ENCODE results near the gene TNKS1BP1.

TNKS1BP1 gene

DNA sequence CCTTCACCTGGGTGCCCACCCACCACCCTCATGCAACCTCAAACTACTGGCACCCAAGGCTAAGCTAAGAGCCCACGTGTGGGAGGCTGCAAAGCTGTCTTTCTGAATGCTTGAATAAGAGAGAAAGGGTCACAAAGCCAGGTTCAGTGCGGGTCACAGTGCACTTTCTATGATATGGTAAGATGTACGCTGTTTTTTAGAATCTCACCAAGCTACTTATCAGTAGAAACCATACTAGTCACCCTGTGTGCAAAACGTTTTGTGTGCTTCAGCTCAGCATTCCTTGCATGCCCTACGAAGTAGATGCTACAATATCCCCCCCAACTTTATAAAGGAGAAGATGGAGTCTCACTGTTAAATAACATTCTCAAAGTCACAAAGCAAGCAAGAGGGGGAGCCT is 28.3 kb upstream of the TNKS1BP1 start:
- no peaks in the 10 kb centered on the region for H3K4me1 ChIP-seq (ENCODE audit: control insufficient read depth, insufficient read depth, low read length)
- no peak overlapping the region for H3K9ac ChIP-seq (ENCODE audit: low read length)
- no peak overlapping the region for H3K4me3 ChIP-seq (ENCODE audit: low read length)
- no peaks in the 10 kb centered on the region for H3K36me3 ChIP-seq (ENCODE audit: control insufficient read depth, insufficient read depth, low read length)
- H3K27me3 ChIP-seq (ENCODE audit: control insufficient read depth, insufficient read depth, low read length): no peaks in the 10 kb centered on the region
- H3K9me3 ChIP-seq (ENCODE audit: control insufficient read depth, low read length): no peaks in the 10 kb centered on the region

DNA sequence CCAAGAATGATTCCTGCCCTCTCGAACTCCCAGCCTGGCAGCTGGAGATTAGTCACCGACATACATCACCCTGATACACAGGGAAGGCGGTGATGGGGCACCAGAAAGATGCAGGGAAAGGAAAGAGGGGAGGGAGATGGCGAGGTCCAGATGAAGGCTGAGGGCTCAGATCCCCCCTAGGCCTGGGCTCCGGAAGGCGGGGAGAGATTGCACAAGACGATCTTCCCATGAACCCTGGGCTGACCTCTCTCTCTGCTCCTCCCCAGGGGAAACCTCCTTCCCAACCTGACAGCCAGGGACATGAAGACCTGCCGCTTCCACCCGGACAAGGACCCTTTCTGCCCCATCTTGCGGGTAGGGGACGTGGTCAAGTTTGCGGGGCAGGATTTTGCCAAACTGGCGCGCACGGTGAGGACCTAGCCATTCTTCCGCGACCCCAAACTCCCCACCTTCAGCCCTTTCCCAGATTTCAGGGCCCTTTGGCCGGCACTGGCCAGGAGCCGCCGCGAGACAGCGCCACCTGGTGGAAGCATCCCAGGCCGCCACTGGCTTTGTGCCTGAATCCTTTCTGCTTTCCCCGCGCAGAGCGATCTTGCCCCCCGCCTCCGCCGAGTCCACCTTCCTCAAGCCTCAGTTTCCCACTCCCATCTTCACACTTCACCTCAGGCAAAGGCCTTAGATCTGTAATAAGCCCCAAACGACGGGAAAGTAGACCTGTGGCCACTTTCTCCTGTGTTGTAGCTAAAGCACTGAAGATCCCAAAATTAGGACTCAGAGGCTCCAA is 24.9 kb upstream of the TNKS1BP1 start:
- Histone ChIP-seq H3K4me1 (ENCODE audit: control insufficient read depth, insufficient read depth, low read length) (no peaks in the 10 kb centered on the region), H3K4me3 (ENCODE audit: low read length) (no peak overlapping the region), H3K36me3 (ENCODE audit: control insufficient read depth, insufficient read depth, low read length) (no peaks in the 10 kb centered on the region), H3K27me3 (ENCODE audit: control insufficient read depth, insufficient read depth, low read length) (no peaks in the 10 kb centered on the region), H3K9ac (ENCODE audit: low read length) (no peak overlapping the region), H3K9me3 (ENCODE audit: control insufficient read depth, low read length) (no peaks in the 10 kb centered on the region)

DNA sequence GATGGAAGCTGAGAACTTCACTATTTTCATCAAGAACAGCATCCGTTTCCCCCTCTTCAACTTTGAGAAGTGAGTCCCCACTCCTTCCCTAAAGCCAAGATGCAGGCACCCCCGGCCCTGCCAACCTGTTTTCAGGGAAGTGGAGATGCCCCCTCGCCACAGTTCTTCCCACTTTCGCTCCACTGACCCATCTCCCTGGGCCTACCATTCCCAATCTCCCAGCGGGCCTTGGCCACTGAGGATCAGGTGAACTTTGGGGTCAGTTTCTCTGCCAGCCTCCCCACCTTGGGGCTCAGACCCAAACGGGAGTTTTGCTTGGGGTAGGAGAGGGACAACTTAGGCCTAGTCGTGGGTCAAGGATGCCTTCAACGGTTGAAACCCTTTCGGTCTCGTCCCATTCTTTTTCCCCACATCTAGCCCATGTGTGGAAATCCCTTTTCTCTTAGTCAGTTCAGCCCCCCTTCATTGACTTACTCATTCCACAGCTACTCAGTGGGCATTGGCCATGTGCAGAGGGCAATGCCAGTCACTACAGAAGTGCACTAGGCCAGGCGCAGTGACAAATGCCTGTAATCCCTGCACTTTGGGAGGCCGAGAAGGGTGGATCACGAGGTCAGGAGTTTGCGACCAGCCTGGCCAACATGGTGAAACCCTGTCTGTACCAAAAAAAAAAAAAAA is 24.0 kb upstream of the TNKS1BP1 start:
- Histone ChIP-seq H3K9me3 (ENCODE audit: control insufficient read depth, low read length) (no peaks in the 10 kb centered on the region), H3K27me3 (ENCODE audit: control insufficient read depth, insufficient read depth, low read length) (no peaks in the 10 kb centered on the region), H3K36me3 (ENCODE audit: control insufficient read depth, insufficient read depth, low read length) (no peaks in the 10 kb centered on the region), H3K9ac (ENCODE audit: low read length) (no peak overlapping the region), H3K4me1 (ENCODE audit: control insufficient read depth, insufficient read depth, low read length) (no peaks in the 10 kb centered on the region), H3K4me3 (ENCODE audit: low read length) (no peak overlapping the region)

DNA sequence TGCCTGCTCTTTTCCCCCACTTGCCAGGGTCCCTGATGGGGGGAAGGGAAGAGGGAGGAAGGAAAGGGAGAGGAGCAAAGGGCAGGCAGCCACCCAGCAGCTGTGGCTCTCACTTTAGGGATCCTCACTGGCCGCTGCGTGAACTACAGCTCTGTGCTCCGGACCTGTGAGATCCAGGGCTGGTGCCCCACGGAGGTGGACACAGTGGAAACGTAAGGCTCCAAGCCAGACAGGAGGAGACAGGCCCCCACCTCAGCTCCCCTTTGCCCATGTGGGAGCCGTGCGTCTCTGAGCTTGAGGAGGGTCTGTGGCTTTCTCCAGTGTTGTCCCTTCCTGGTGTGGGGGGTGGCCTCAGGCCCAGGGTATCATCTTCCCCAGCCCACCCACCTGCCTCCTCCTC is 23.3 kb upstream of the TNKS1BP1 start:
- Histone ChIP-seq H3K27me3 (ENCODE audit: control insufficient read depth, insufficient read depth, low read length) (no peaks in the 10 kb centered on the region), H3K4me3 (ENCODE audit: low read length) (no peak overlapping the region), H3K36me3 (ENCODE audit: control insufficient read depth, insufficient read depth, low read length) (no peaks in the 10 kb centered on the region), H3K9ac (ENCODE audit: low read length) (no peak overlapping the region), H3K9me3 (ENCODE audit: control insufficient read depth, low read length) (no peaks in the 10 kb centered on the region), H3K4me1 (ENCODE audit: control insufficient read depth, insufficient read depth, low read length) (no peaks in the 10 kb centered on the region)

DNA sequence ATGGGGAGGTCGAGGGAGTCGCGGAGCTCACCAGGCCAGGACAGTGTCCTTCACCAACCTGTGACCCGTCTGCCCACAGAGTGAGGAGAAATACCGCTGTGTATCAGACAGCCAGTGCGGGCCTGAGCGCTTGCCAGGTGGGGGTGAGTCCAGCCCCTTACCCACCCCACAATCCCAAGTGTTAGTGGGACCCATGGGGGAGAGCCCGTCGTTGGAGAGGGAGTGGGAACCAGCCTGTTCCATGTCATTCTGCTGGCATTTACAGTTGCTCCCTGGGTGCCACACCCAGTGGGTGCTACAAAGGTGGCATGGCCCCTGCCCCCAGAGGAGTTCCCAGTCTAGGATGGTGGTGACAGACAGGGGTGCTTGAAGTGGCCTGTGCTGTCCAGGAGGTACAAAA is 22.6 kb upstream of the TNKS1BP1 start:
- Histone ChIP-seq H3K9me3 (ENCODE audit: control insufficient read depth, low read length) (no peaks in the 10 kb centered on the region), H3K9ac (ENCODE audit: low read length) (no peak overlapping the region), H3K4me3 (ENCODE audit: low read length) (no peak overlapping the region), H3K36me3 (ENCODE audit: control insufficient read depth, insufficient read depth, low read length) (no peaks in the 10 kb centered on the region), H3K27me3 (ENCODE audit: control insufficient read depth, insufficient read depth, low read length) (no peaks in the 10 kb centered on the region), H3K4me1 (ENCODE audit: control insufficient read depth, insufficient read depth, low read length) (no peaks in the 10 kb centered on the region)

DNA sequence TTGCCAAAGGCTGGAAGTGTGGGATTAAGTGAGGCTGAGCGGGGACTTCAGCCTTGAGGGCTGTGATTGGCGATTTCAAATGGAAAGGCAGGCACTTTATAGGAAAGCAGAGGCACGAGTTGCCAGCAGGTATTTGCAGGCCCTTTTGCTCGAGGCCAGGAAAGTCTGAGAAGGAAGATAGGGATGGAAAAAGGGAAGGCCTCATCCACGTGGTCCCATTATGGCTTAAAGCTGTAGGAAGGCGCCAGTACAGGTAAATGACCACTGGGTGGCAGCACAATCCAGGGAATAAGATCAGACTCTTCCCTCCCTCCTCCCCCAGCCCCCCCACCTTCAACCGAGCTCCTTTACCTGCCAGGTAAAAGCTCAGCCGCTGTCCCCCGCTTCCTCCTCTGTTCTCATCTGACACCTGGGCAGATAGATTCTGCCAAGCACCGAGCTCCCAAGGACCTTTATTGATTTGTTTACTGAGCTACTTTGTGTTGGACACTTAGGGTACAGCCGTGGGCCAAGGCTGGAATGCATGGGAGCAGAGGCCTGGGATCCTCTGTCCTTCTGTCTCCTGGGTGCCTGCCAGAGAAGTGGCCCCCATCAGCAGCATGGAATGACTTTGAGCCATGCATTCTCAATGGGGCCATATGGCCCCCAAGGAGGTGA is 20.9 kb upstream of the TNKS1BP1 start:
- H3K9me3 ChIP-seq (ENCODE audit: control insufficient read depth, low read length): no peaks in the 10 kb centered on the region
- no peak overlapping the region for H3K9ac ChIP-seq (ENCODE audit: low read length)
- H3K4me1 ChIP-seq (ENCODE audit: control insufficient read depth, insufficient read depth, low read length): no peaks in the 10 kb centered on the region
- no peaks in the 10 kb centered on the region for H3K27me3 ChIP-seq (ENCODE audit: control insufficient read depth, insufficient read depth, low read length)
- no peak overlapping the region for H3K4me3 ChIP-seq (ENCODE audit: low read length)
- no peaks in the 10 kb centered on the region for H3K36me3 ChIP-seq (ENCODE audit: control insufficient read depth, insufficient read depth, low read length)

DNA sequence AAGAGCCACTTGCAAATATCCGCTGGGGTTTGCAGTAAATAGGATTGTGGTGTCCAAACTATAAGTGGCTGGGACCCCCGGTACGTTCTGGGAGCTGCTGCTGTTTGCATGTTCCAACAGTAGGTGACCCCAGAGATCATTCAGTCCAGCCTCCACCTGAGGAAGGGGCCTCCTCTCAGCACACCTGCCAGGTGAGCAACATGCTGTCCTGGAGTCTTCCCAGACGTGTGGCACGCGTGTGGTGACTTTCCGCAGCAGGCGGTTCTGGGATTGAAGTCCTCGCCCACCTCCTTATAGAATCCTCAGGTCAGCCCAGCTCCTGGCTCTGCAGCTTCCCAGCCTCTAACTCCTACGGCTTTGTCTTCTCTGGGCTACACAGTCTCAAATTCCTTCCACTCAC is 20.1 kb upstream of the TNKS1BP1 start:
- Histone ChIP-seq H3K4me1 (ENCODE audit: control insufficient read depth, insufficient read depth, low read length) (no peaks in the 10 kb centered on the region), H3K9ac (ENCODE audit: low read length) (no peak overlapping the region)

DNA sequence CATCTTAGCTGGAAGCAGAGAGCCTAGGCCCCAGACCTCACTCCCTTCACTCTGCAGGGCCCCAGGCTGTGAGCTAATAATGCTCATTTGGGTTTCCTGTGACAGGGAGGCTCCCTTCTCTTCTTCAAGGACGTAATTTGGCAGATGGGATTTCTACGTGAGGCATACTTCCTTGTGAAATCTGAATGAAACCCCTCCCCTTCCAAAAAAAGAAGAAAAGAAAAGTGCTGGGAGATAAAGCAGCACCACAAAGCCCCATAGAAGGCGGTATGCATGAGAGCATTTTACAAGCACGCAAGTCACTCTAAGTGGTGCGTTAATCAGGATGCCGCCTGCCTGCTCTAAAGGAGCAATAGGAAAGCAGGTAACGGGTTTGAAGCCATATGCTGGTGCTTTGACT is 19.1 kb upstream of the TNKS1BP1 start:
- H3K36me3 ChIP-seq (ENCODE audit: control insufficient read depth, insufficient read depth, low read length): no peaks in the 10 kb centered on the region
- no peaks in the 10 kb centered on the region for H3K27me3 ChIP-seq (ENCODE audit: control insufficient read depth, insufficient read depth, low read length)
- H3K4me1 ChIP-seq (ENCODE audit: control insufficient read depth, insufficient read depth, low read length): no peaks in the 10 kb centered on the region
- no peak overlapping the region for H3K4me3 ChIP-seq (ENCODE audit: low read length)
- no peak overlapping the region for H3K9ac ChIP-seq (ENCODE audit: low read length)
- H3K9me3 ChIP-seq (ENCODE audit: control insufficient read depth, low read length): no peaks in the 10 kb centered on the region

More for the DNA sequence above, 20.1 kb upstream of the TNKS1BP1 start:
- Histone ChIP-seq H3K9me3 (ENCODE audit: control insufficient read depth, low read length) (no peaks in the 10 kb centered on the region), H3K27me3 (ENCODE audit: control insufficient read depth, insufficient read depth, low read length) (no peaks in the 10 kb centered on the region), H3K36me3 (ENCODE audit: control insufficient read depth, insufficient read depth, low read length) (no peaks in the 10 kb centered on the region), H3K4me3 (ENCODE audit: low read length) (no peak overlapping the region)

DNA sequence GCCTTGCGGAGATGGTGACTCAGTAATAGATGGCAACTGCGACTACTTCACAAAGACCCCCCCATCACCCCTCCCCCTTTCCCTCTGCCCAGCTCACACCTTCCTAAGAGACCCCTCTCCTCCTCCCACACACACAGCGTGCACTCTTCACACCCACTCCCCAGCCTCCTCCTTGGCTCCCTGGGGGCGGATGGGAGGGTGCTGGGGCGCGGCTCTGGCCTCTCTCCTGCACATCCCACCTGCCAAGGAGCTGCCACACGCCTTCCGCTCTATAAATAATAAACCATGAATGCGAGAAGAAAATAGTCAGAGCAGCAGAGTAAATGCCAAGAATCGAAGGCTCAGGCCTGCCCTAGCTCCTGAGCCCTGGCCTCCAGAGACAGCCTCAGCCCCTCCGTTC is 17.9 kb upstream of the TNKS1BP1 start:
- no peaks in the 10 kb centered on the region for H3K9me3 ChIP-seq (ENCODE audit: control insufficient read depth, low read length)
- no peaks in the 10 kb centered on the region for H3K4me1 ChIP-seq (ENCODE audit: control insufficient read depth, insufficient read depth, low read length)
- no peaks in the 10 kb centered on the region for H3K36me3 ChIP-seq (ENCODE audit: control insufficient read depth, insufficient read depth, low read length)
- no peak overlapping the region for H3K4me3 ChIP-seq (ENCODE audit: low read length)
- H3K9ac ChIP-seq (ENCODE audit: low read length): no peak overlapping the region
- no peaks in the 10 kb centered on the region for H3K27me3 ChIP-seq (ENCODE audit: control insufficient read depth, insufficient read depth, low read length)

DNA sequence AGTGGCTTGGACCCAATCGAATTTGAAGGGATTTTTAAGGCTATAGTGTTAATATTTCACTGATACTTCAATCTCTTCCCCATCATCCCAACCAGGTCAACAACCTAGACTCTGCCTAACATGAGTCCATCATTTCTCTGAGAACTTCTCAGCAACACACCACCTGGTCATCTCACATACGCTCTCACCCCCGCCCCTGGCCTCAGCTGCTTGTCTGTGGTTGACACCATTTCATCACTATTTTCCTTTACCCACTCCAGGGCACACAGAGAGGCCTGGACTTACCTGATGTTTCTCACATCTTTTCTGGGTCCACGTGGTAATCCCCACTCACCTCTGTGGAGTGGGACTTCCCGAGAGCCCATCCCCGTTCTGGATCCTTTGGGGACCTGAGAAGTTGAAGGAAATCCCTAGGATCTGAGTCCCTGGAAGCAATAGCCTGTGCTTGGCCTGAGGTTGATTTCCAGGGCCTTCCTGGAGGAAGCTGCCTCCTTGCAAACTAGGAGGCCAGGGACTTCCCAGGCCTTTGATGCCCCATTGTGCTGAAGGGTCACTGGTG is 16.6 kb upstream of the TNKS1BP1 start:
- Histone ChIP-seq H3K27me3 (ENCODE audit: control insufficient read depth, insufficient read depth, low read length) (no peaks in the 10 kb centered on the region), H3K4me3 (ENCODE audit: low read length) (no peak overlapping the region), H3K36me3 (ENCODE audit: control insufficient read depth, insufficient read depth, low read length) (no peaks in the 10 kb centered on the region)

DNA sequence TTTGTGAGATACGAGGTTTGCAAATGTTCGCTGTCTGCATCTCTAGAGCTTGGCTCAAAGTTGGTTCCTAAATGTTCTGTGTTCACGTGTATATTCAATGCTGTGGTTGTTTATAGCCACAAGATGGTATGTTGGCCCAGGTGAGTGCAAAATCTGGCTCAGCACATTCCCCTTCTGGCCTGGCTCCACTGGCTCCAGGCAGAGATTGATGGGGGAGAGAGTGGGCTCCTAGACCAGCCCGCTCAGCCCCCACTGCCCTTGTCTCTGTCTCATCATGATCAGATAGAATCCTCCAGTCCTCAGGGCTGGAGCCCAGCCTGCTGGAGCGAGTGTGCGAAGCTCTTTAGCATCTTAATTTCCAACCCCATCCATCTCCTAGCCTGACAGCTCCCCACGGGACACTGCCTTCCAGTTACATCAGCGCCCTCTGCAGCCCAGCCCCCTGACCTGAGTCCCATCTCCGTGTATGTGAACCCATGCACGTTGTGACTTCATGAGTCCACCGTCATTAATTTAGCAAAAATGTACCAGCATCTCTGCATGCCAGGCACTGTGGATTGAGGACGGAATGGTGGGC is 15.4 kb upstream of the TNKS1BP1 start:
- Histone ChIP-seq H3K4me3 (ENCODE audit: low read length) (no peak overlapping the region), H3K9me3 (ENCODE audit: control insufficient read depth, low read length) (no peaks in the 10 kb centered on the region), H3K27me3 (ENCODE audit: control insufficient read depth, insufficient read depth, low read length) (no peaks in the 10 kb centered on the region), H3K9ac (ENCODE audit: low read length) (no peak overlapping the region), H3K4me1 (ENCODE audit: control insufficient read depth, insufficient read depth, low read length) (no peaks in the 10 kb centered on the region), H3K36me3 (ENCODE audit: control insufficient read depth, insufficient read depth, low read length) (no peaks in the 10 kb centered on the region)

More for the DNA sequence above, 16.6 kb upstream of the TNKS1BP1 start:
- H3K4me1 ChIP-seq (ENCODE audit: control insufficient read depth, insufficient read depth, low read length): no peaks in the 10 kb centered on the region
- H3K9ac ChIP-seq (ENCODE audit: low read length): no peak overlapping the region
- H3K9me3 ChIP-seq (ENCODE audit: control insufficient read depth, low read length): no peaks in the 10 kb centered on the region

DNA sequence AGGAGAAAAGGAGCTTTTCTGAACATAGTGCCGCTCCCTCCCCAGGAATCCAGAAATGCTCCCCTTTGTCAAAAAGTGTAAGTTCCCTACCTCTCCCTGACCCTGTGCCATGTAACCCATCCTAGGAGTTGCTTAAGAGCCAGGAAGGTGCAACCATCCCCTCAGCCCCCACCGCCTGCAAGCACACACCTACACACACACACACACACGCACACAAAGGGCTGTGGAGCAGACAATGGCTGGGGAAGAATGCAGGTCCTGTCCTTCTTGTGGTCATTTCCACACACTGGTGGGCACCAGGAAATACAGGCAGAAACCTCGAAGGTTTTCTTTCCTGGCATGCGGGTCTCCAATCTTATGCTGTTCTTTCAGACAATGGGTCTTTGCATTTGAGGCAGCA is 14.6 kb upstream of the TNKS1BP1 start:
- Histone ChIP-seq H3K36me3 (ENCODE audit: control insufficient read depth, insufficient read depth, low read length) (no peaks in the 10 kb centered on the region), H3K4me3 (ENCODE audit: low read length) (no peak overlapping the region), H3K9ac (ENCODE audit: low read length) (no peak overlapping the region), H3K27me3 (ENCODE audit: control insufficient read depth, insufficient read depth, low read length) (no peaks in the 10 kb centered on the region), H3K9me3 (ENCODE audit: control insufficient read depth, low read length) (no peaks in the 10 kb centered on the region), H3K4me1 (ENCODE audit: control insufficient read depth, insufficient read depth, low read length) (peaks cover 4% of the 10 kb centered on the region)

All from mucosa of stomach (tissue), 1 donor.